T-cell (primary cell): ENCODE results near the gene FOXN3. TPM values are rescaled to one million over a fixed set of nuclear protein-coding genes. Genes with fewer than 3 reads are reported as not detected.

Experiments
- ATAC-seq, 4 experiments: fragments of 200-7000 bp in 3 of 4; fragments of 150-1000 bp in 1 of 4; cut with Tn5 transposase; replicated peaks in 1 of 4; 1 replicate in 3 of 4; 2 replicates in 1 of 4; pipeline ENCODE4 v1.10.0; 2021; ENCODE audit warnings: moderate library complexity in 3 of 4, mild to moderate bottlenecking in 2 of 4, moderate number of reproducible peaks in 1 of 4
- CTCF ChIA-PET, 2 donors: fragments of 300-600 bp; sonication (Branson Sonifier 250); formaldehyde crosslinking; loops; one replicate each; lab custom pipeline; 2022; ENCODE audit warnings: antibody characterized with exemption in 2 of 2; lab: Charles Lee
- POLR2A ChIA-PET, 2 donors: fragments of 300-600 bp; sonication (Branson Sonifier 250); formaldehyde crosslinking; loops; one replicate each; lab custom pipeline; 2022; ENCODE audit warnings: antibody characterized with exemption in 2 of 2; lab: Charles Lee
- DNase-seq, 35 experiments: peaks; one replicate each; pipeline versions ENCODE4 v3.0.0 to v3.0.0-alpha.2; 2013 to 2023
- H3K27ac ChIP-seq: one replicate; pipeline ENCODE4 v1.5.1; 2013; ENCODE audit warnings: low read length
- H3K27me3 ChIP-seq, 2 experiments: replicated peaks in 1 of 2; 1 replicate in 1 of 2; 2 replicates in 1 of 2; pipeline versions ENCODE4 v1.6.1 to v1.7.0; 2013; ENCODE audit warnings: low read length in 1 of 2, mixed read lengths in 1 of 2; ENCODE audit not compliant: control insufficient read depth in 2 of 2, insufficient read depth in 2 of 2; ENCODE audit errors: extremely low read depth in 1 of 2
- H3K36me3 ChIP-seq, 2 donors: 1 replicate in 1 of 2; 2 replicates in 1 of 2; pipeline versions ENCODE4 v1.6.1 to v1.7.0; 2013; ENCODE audit warnings: low read length in 1 of 2; ENCODE audit not compliant: control insufficient read depth in 2 of 2, insufficient read depth in 1 of 2; ENCODE audit errors: extremely low read depth in 1 of 2
- H3K4me1 ChIP-seq, 2 experiments: 1 replicate in 1 of 2; 2 replicates in 1 of 2; pipeline versions ENCODE4 v1.6.1 to v1.7.0; 2013; ENCODE audit warnings: low read length in 2 of 2, mixed read lengths in 1 of 2; ENCODE audit not compliant: insufficient read depth in 2 of 2, control insufficient read depth in 1 of 2; ENCODE audit errors: extremely low read depth in 1 of 2
- H3K4me3 ChIP-seq, 2 donors: 1 replicate in 1 of 2; 2 replicates in 1 of 2; pipeline versions ENCODE4 v1.5.1 to v1.7.0; 2013; ENCODE audit warnings: mild to moderate bottlenecking in 2 of 2, low read length in 1 of 2, moderate library complexity in 1 of 2; ENCODE audit not compliant: control insufficient read depth in 1 of 2; ENCODE audit errors: extremely low read depth in 1 of 2
- H3K9me3 ChIP-seq: 2 replicates; pipeline ENCODE4 v1.7.0; 2013
- H3K27ac Mint-ChIP-seq, 2 donors: one replicate each; pipeline ENCODE4 v1.8.0; 2020 to 2021; ENCODE audit warnings: mild to moderate bottlenecking in 2 of 2, mixed read lengths in 2 of 2
- H3K27me3 Mint-ChIP-seq, 2 donors: one replicate each; pipeline ENCODE4 v1.8.0; 2021 to 2022; ENCODE audit warnings: mixed read lengths in 2 of 2
- H3K36me3 Mint-ChIP-seq: one replicate; pipeline ENCODE4 v1.8.0; 2021; ENCODE audit warnings: mixed read lengths
- H3K4me1 Mint-ChIP-seq, 3 donors: one replicate each; pipeline ENCODE4 v1.8.0; 2020 to 2022; ENCODE audit warnings: mixed read lengths in 3 of 3, mild to moderate bottlenecking in 1 of 3
- H3K4me3 Mint-ChIP-seq, 3 donors: one replicate each; pipeline ENCODE4 v1.8.0; 2020 to 2022; ENCODE audit warnings: mild to moderate bottlenecking in 3 of 3, mixed read lengths in 3 of 3, moderate library complexity in 3 of 3
- H3K9me3 Mint-ChIP-seq, 3 donors: one replicate each; pipeline ENCODE4 v1.8.0; 2020 to 2022; ENCODE audit warnings: mixed read lengths in 3 of 3
- WGBS: methylation state at CpG from one replicate; pipeline ENCODE4 v1.1.5; 2013; ENCODE audit warnings: missing lambda C conversion rate; ENCODE audit not compliant: insufficient coverage; 5-methylcytosine and 5-hydroxymethylcytosine counted together
- total RNA-seq, 35 experiments: library from RNA in 6 of 35; stranded (reverse) in 6 of 35; fragments of 120-200 nt in 1 of 35; gene quantifications; one replicate each; pipeline versions ENCODE4 v1.2.1 to v1.2.4 and lab custom pipeline; 2013 to 2026

The FOXN3 gene
- total RNA-seq, 5 donors from 2014 or later (not counting 1 experiment from before 2014, with no cell fraction given) = 92.8 to 176 (median 103) TPM

GRCh38 chr14:89382487-89382886 is 34.5 kb downstream of the FOXN3 start:
- no peak overlapping the region for H3K4me3 Mint-ChIP-seq
- Histone ChIP-seq H3K27me3 (no peaks in the 10 kb centered on the region), H3K4me3 (no peak overlapping the region), H3K36me3 (peaks cover 4% of the 10 kb centered on the region in 2 donors), H3K27ac (no peak overlapping the region), H3K4me1 (peaks cover 4 to 15% of the 10 kb centered on the region in 2 experiments), H3K9me3 (no peaks in the 10 kb centered on the region)
- CTCF ChIA-PET = no interaction called here
- POLR2A ChIA-PET = interaction anchor here in 1 of 2 donors (0.6 kb wide), 1 partner anchor 37 kb away, joined by 3 read pairs; no protein-coding TSS in a partner anchor
- peaks cover 4 to 7% (median 4%) of the 10 kb centered on the region in 3 donors for H3K9me3 Mint-ChIP-seq
- ATAC-seq (no peak), DNase-seq (no peak)
- no peaks in the 10 kb centered on the region for H3K27me3 Mint-ChIP-seq
- peaks cover 34% of the 10 kb centered on the region for H3K36me3 Mint-ChIP-seq
- H3K27ac Mint-ChIP-seq = peak overlapping the region; percentile 13 to 46
- peaks cover 58 to 71% (median 70%) of the 10 kb centered on the region in 3 donors for H3K4me1 Mint-ChIP-seq
- 100% methylated on average over 3 of the region's 5 CpGs for WGBS

- ChIA-PET POLR2A (no interaction called here), CTCF (no interaction called here)
- DNase-seq (no peak), ATAC-seq (no peak)
- Mint-ChIP-seq H3K36me3 (peaks cover 39% of the 10 kb centered on the region), H3K27me3 (no peaks in the 10 kb centered on the region), H3K27ac (peak overlapping the region in 1 of 2 donors; percentile 48), H3K4me3 (no peak overlapping the region), H3K9me3 (peaks cover 4 to 7% (median 4%) of the 10 kb centered on the region in 3 donors), H3K4me1 (peaks cover 52 to 64% (median 57%) of the 10 kb centered on the region in 3 donors)
- Histone ChIP-seq H3K4me3 (peak overlapping the region in 1 of 2 donors; percentile 33), H3K4me1 (peaks cover 0 to 6% of the 10 kb centered on the region in 2 experiments), H3K27ac (no peak overlapping the region), H3K9me3 (no peaks in the 10 kb centered on the region), H3K27me3 (no peaks in the 10 kb centered on the region), H3K36me3 (peaks cover 2 to 4% of the 10 kb centered on the region in 2 donors)
- WGBS = 97% methylated on average over 11 of the region's 16 CpGs
Measured at GRCh38 chr14:89379891-89380820, 36.9 kb downstream of the FOXN3 start.

GRCh38 chr14:89379006-89379405 is 38.0 kb downstream of the FOXN3 start:
- ATAC-seq (no peak), DNase-seq (no peak)
- Histone ChIP-seq H3K4me1 (peaks cover 0 to 6% of the 10 kb centered on the region in 2 experiments), H3K4me3 (no peak overlapping the region), H3K27ac (no peak overlapping the region), H3K9me3 (no peaks in the 10 kb centered on the region), H3K27me3 (no peaks in the 10 kb centered on the region), H3K36me3 (peaks cover 2 to 4% of the 10 kb centered on the region in 2 donors)
- H3K36me3 Mint-ChIP-seq = peaks cover 39% of the 10 kb centered on the region
- CTCF ChIA-PET = interaction anchor here in 1 of 2 donors (0.6 kb wide), 1 partner anchor 467 kb away, joined by 3 read pairs; no protein-coding TSS in a partner anchor
- H3K27me3 Mint-ChIP-seq = no peaks in the 10 kb centered on the region
- peaks cover 44 to 58% (median 46%) of the 10 kb centered on the region in 3 donors for H3K4me1 Mint-ChIP-seq
- peaks cover 4 to 7% (median 4%) of the 10 kb centered on the region in 3 donors for H3K9me3 Mint-ChIP-seq
- H3K4me3 Mint-ChIP-seq = no peak overlapping the region
- POLR2A ChIA-PET = no interaction called here
- 100% methylated on average over 7 of the region's 9 CpGs for WGBS
- peak overlapping the region; percentile 28 to 39 for H3K27ac Mint-ChIP-seq

- H3K27me3 Mint-ChIP-seq = no peaks in the 10 kb centered on the region
- POLR2A ChIA-PET = interaction anchor here in 1 of 2 donors (0.6 kb wide), 1 partner anchor 18 kb away, joined by 8 read pairs; no protein-coding TSS in a partner anchor
- Histone ChIP-seq H3K4me3 (no peak overlapping the region), H3K27me3 (no peaks in the 10 kb centered on the region), H3K9me3 (no peaks in the 10 kb centered on the region), H3K27ac (no peak overlapping the region), H3K36me3 (peaks cover 2 to 4% of the 10 kb centered on the region in 2 donors), H3K4me1 (peaks cover 0 to 7% of the 10 kb centered on the region in 2 experiments)
- peaks cover 40 to 57% (median 45%) of the 10 kb centered on the region in 3 donors for H3K4me1 Mint-ChIP-seq
- WGBS = no CpG with 5 or more reads among the region's 5 CpGs
- DNase-seq (peak in 6 of 35 experiments; percentile 8 to 55 (median 16)), ATAC-seq (peak; percentile 37 to 81 (median 48))
- CTCF ChIA-PET = no interaction called here
- peaks cover 35% of the 10 kb centered on the region for H3K36me3 Mint-ChIP-seq
- no peak overlapping the region for H3K4me3 Mint-ChIP-seq
- H3K9me3 Mint-ChIP-seq = peaks cover 4 to 7% (median 4%) of the 10 kb centered on the region in 3 donors
- peak overlapping the region in 1 of 2 donors; percentile 55 for H3K27ac Mint-ChIP-seq
Measured at GRCh38 chr14:89378119-89378518, 38.9 kb downstream of the FOXN3 start.

- H3K27me3 ChIP-seq = no peaks in the 10 kb centered on the region
- no peak overlapping the region for H3K27ac ChIP-seq
- no peaks in the 10 kb centered on the region for H3K27me3 Mint-ChIP-seq
- no peak overlapping the region for H3K4me3 ChIP-seq
- POLR2A ChIA-PET = interaction anchor here in 1 of 2 donors (0.6 kb wide), 1 partner anchor 19 kb away, joined by 8 read pairs; no protein-coding TSS in a partner anchor
- peak overlapping the region in 1 of 2 donors; percentile 55 for H3K27ac Mint-ChIP-seq
- H3K9me3 ChIP-seq = no peaks in the 10 kb centered on the region
- peaks cover 2 to 4% of the 10 kb centered on the region in 2 donors for H3K36me3 ChIP-seq
- DNase-seq (no peak), ATAC-seq (no peak)
- H3K9me3 Mint-ChIP-seq = peaks cover 3 to 7% (median 4%) of the 10 kb centered on the region in 3 donors
- no CpG with 5 or more reads among the region's 3 CpGs for WGBS
- peaks cover 40 to 59% (median 47%) of the 10 kb centered on the region in 3 donors for H3K4me1 Mint-ChIP-seq
- H3K36me3 Mint-ChIP-seq = peaks cover 33% of the 10 kb centered on the region
- peaks cover 1 to 11% of the 10 kb centered on the region in 2 experiments for H3K4me1 ChIP-seq
- no peak overlapping the region for H3K4me3 Mint-ChIP-seq
- CTCF ChIA-PET = interaction anchor here in 1 of 2 donors (0.6 kb wide), 1 partner anchor 34 kb away, joined by 4 read pairs; no protein-coding TSS in a partner anchor
Measured at GRCh38 chr14:89377544-89377943, 39.5 kb downstream of the FOXN3 start.

- Mint-ChIP-seq H3K4me3 (no peak overlapping the region), H3K9me3 (peaks cover 0 to under 1% (median 0%) of the 10 kb centered on the region in 3 donors), H3K4me1 (peaks cover 50 to 72% (median 62%) of the 10 kb centered on the region in 3 donors), H3K27me3 (no peaks in the 10 kb centered on the region), H3K36me3 (peaks cover 24% of the 10 kb centered on the region), H3K27ac (no peak overlapping the region)
- H3K4me3 ChIP-seq = no peak overlapping the region
- H3K27me3 ChIP-seq = no peaks in the 10 kb centered on the region
- peaks cover 2 to 19% of the 10 kb centered on the region in 2 experiments for H3K4me1 ChIP-seq
- no CpG with 5 or more reads among the region's 3 CpGs for WGBS
- peaks cover 0 to 3% of the 10 kb centered on the region in 2 donors for H3K36me3 ChIP-seq
- no peak for ATAC-seq
- ChIA-PET CTCF (interaction anchor here in 1 of 2 donors (0.7 kb wide), 1 partner anchor 558 kb away, joined by 6 read pairs; no protein-coding TSS in a partner anchor), POLR2A (no interaction called here)
- H3K27ac ChIP-seq = no peak overlapping the region
- no peak for DNase-seq
- no peaks in the 10 kb centered on the region for H3K9me3 ChIP-seq
Measured at GRCh38 chr14:89374908-89375307, 42.1 kb downstream of the FOXN3 start.
